SK-N-SH (cell line): Measurements from ENCODE around the gene BCL2L11. TPM values are rescaled to one million over a fixed set of nuclear protein-coding genes. Genes with fewer than 3 reads are reported as not detected.

Experiments used
- CTCF ChIA-PET: fragments of 300-600, 350-600 bp; formaldehyde crosslinking; extraction: SDS; loops from one replicate; lab custom pipeline; 2021; lab: Yijun Ruan, JAX
- POLR2A ChIA-PET: fragments of 350-600 bp; sonication (Branson Sonifier 250); formaldehyde crosslinking; extraction: SDS; loops from one replicate; lab custom pipeline; 2020; ENCODE audit warnings: antibody characterized with exemption, inconsistent platforms; lab: Yijun Ruan, JAX
- DNase-seq: peaks from one replicate; pipeline ENCODE4 v3.0.0; 2012
- H2AFZ ChIP-seq: fragments of 200-600 bp; sonication (generic); 2 replicates; pipeline ENCODE4 v1.8.1; 2016; ENCODE audit warnings: antibody characterized with exemption, mild to moderate bottlenecking, low read depth
- H3F3A ChIP-seq: fragments of 200-600 bp; sonication (generic); replicated peaks from 2 replicates; pipeline ENCODE3; 2016; ENCODE audit warnings: antibody characterized with exemption, mild to moderate bottlenecking; ENCODE audit not compliant: insufficient read depth
- H3K27ac ChIP-seq, 2 experiments: fragments of 200-500 bp in 1 of 2; fragments of 200-600 bp in 1 of 2; sonication (Bioruptor generic) in 1 of 2; sonication (generic), shearing (Covaris generic) in 1 of 2; 2 replicates each; pipeline versions ENCODE4 v1.5.1 to v1.6.1; 2014 to 2016; ENCODE audit warnings: low read depth in 2 of 2, inconsistent platforms in 1 of 2, low read length in 1 of 2, mild to moderate bottlenecking in 1 of 2, mixed read lengths in 1 of 2
- H3K27me3 ChIP-seq: fragments of 200-600 bp; sonication (generic), shearing (Covaris generic); 2 replicates; pipeline ENCODE4 v1.6.1; 2016; ENCODE audit warnings: mixed run types; ENCODE audit not compliant: insufficient read depth
- H3K36me3 ChIP-seq, 2 experiments: fragments of 200-500 bp in 1 of 2; fragments of 200-600 bp in 1 of 2; sonication (Bioruptor generic) in 1 of 2; sonication (generic) in 1 of 2; replicated peaks in 1 of 2; 2 replicates each; pipeline versions ENCODE3 to v1.5.1; 2014 to 2016; ENCODE audit warnings: low read length in 1 of 2, mild to moderate bottlenecking in 1 of 2; ENCODE audit not compliant: insufficient read depth in 2 of 2, control insufficient read depth in 1 of 2
- H3K4me1 ChIP-seq, 2 experiments: fragments of 200-500 bp in 1 of 2; fragments of 200-600 bp in 1 of 2; sonication (Bioruptor generic) in 1 of 2; sonication (generic), shearing (Covaris generic) in 1 of 2; 2 replicates each; pipeline versions ENCODE4 v1.5.1 to v1.6.1; 2014 to 2016; ENCODE audit warnings: low read depth in 1 of 2, low read length in 1 of 2, mixed run types in 1 of 2; ENCODE audit not compliant: insufficient read depth in 2 of 2, control insufficient read depth in 1 of 2
- H3K4me2 ChIP-seq: fragments of 200-600 bp; sonication (generic), shearing (Covaris generic); 2 replicates; pipeline ENCODE4 v1.6.1; 2017; ENCODE audit warnings: mixed run types
- H3K4me3 ChIP-seq, 2 experiments: fragments of 200-500 bp in 1 of 2; fragments of 200-600 bp in 1 of 2; sonication (Bioruptor generic) in 1 of 2; sonication (generic), shearing (Covaris generic) in 1 of 2; 2 replicates each; pipeline versions ENCODE4 v1.5.1 to v1.8.1; 2014 to 2016; ENCODE audit warnings: low read depth in 2 of 2, inconsistent platforms in 1 of 2, low read length in 1 of 2, mild to moderate bottlenecking in 1 of 2, mixed read lengths in 1 of 2, moderate library complexity in 1 of 2
- H3K79me2 ChIP-seq: fragments of 200-600 bp; sonication (generic); 2 replicates; pipeline ENCODE4 v1.8.1; 2017; ENCODE audit warnings: mild to moderate bottlenecking; ENCODE audit not compliant: insufficient read depth
- H3K9ac ChIP-seq: fragments of 200-600 bp; sonication (generic); 2 replicates; pipeline ENCODE4 v1.6.1; 2017; ENCODE audit warnings: mixed run types
- H3K9me2 ChIP-seq: fragments of 200-600 bp; sonication (generic); 2 replicates; pipeline ENCODE4 v1.6.1; 2017; ENCODE audit warnings: mixed run types
- H3K9me3 ChIP-seq: fragments of 200-600 bp; sonication (generic); 2 replicates; pipeline ENCODE4 v1.6.1; 2017; ENCODE audit warnings: mixed run types, mild to moderate bottlenecking, moderate library complexity
- H4K20me1 ChIP-seq: fragments of 200-600 bp; sonication (generic); 2 replicates; pipeline ENCODE4 v1.6.1; 2017; ENCODE audit warnings: mild to moderate bottlenecking, mixed run types; ENCODE audit not compliant: insufficient read depth
- FOSL2 ChIP-seq: IDR thresholded peaks from 2 replicates; pipeline ENCODE4 v1.4.0; 2012; ENCODE audit warnings: low read depth, mild to moderate bottlenecking, moderate library complexity, borderline replicate concordance
- GABPA ChIP-seq: IDR thresholded peaks from 2 replicates; pipeline ENCODE4 v1.4.0; 2012; ENCODE audit warnings: low read depth, mild to moderate bottlenecking
- MXI1 ChIP-seq: IDR thresholded peaks from 2 replicates; pipeline ENCODE4 v1.6.1; 2012; ENCODE audit warnings: mild to moderate bottlenecking, low read depth, low read length, improper control_type of control experiment
- NRF1 ChIP-seq: IDR thresholded peaks from 2 replicates; pipeline ENCODE4 v1.6.1; 2012; ENCODE audit warnings: low read depth, mild to moderate bottlenecking, low read length
- RAD21 ChIP-seq: IDR thresholded peaks from 2 replicates; pipeline ENCODE4 v1.6.1; 2012; ENCODE audit warnings: mild to moderate bottlenecking, low read length
- RCOR1 ChIP-seq: fragments of 150-350 bp; IDR thresholded peaks from 2 replicates; pipeline ENCODE4 v1.6.1; 2017; ENCODE audit warnings: antibody characterized with exemption, low read length
- REST ChIP-seq: IDR thresholded peaks from 2 replicates; pipeline ENCODE4 v1.6.1; 2012; ENCODE audit warnings: mild to moderate bottlenecking, low read depth, low read length, moderate library complexity
- SIN3A ChIP-seq: IDR thresholded peaks from 2 replicates; pipeline ENCODE4 v1.6.1; 2012; ENCODE audit warnings: low read depth, mild to moderate bottlenecking, low read length, moderate library complexity, borderline replicate concordance
- SMC3 ChIP-seq: IDR thresholded peaks from 2 replicates; pipeline ENCODE4 v1.6.1; 2012; ENCODE audit warnings: low read depth, low read length, improper control_type of control experiment
- TAF1 ChIP-seq: IDR thresholded peaks from 2 replicates; pipeline ENCODE4 v1.6.1; 2012; ENCODE audit warnings: low read depth, mild to moderate bottlenecking, low read length, moderate library complexity, borderline replicate concordance
- WGBS: methylation state at CpG from one replicate; pipeline ENCODE4 v1.1.6; 2017; ENCODE audit warnings: low lambda C conversion rate; 5-methylcytosine and 5-hydroxymethylcytosine counted together
- polyA plus RNA-seq, 3 experiments: library from polyadenylated mRNA; depleted of rRNA; stranded (reverse); fragments of >200 nt; gene quantifications; 2 replicates each; pipeline ENCODE4 v1.2.3, GENCODE V29; 2012
- TF ChIP-seq, protein P1 (sequence below): fragments of 150-350 bp; IDR thresholded peaks from 2 replicates; pipeline ENCODE4 v1.6.1; 2017; ENCODE audit warnings: antibody characterized with exemption, low read length, low read depth, borderline replicate concordance
- TF ChIP-seq, protein P2 (sequence below): IDR thresholded peaks from 2 replicates; pipeline ENCODE4 v1.4.0; 2012; ENCODE audit warnings: low read depth

The BCL2L11 gene
- polyA plus RNA-seq, 1 of the 3 experiments (the other 2 are of a cell fraction) = 3.3 TPM

DNA sequence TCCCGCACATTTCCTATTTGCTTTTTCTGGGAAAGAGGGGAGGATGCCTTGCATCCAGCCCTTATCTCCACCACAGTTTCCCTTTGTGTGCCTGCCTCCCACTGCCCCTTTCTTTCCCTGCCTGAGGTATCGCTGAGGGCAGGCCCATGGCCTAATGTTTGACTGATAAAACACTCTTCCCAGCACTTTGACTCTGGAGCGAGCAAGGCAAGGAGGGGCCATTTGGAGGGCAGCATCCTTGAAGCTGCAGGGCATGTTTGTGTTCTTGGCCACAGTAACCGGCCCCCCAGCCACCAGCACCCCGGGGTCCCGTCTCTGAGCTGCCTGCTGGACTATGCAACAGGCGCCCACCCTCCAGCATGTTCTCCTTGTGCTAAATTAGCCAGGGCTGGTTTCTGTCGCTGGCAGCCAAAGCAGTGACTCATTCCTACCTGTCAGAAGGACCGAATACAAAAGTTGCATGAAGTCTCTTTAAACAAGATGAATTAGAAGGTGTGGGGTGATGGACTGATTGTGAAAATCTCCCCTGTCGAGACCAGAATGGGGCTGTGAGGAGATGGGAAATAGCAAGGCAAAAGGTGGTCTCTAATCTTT, 50.7 kb downstream of the BCL2L11 start:
- Histone ChIP-seq H3K4me3 (no peak overlapping the region), H3K9me3 (no peaks in the 10 kb centered on the region), H3K4me1 (peaks cover 10 to 16% of the 10 kb centered on the region in 2 experiments; a peak in 3 of 4 replicates), H3K27me3 (no peaks in the 10 kb centered on the region), H4K20me1 (no peaks in the 10 kb centered on the region), H3K27ac (no peak overlapping the region), H3K79me2 (no peaks in the 10 kb centered on the region), H3K9me2 (no peaks in the 10 kb centered on the region), H3K9ac (no peak overlapping the region), H3K4me2 (no peak overlapping the region), H3F3A (peaks cover 5% of the 10 kb centered on the region), H2AFZ (no peak overlapping the region), H3K36me3 (peaks cover 3 to 8% of the 10 kb centered on the region in 2 experiments)
- 67% methylated on average over 10 of the region's 10 CpGs for WGBS
- CTCF ChIA-PET = interaction anchor here (0.7 kb wide), 1 partner anchor 24 kb away, joined by 3 read pairs; no protein-coding TSS in a partner anchor
- TF ChIP-seq RCOR1 (no peak), FOSL2 (0 out of 2 replicates have a peak, but pooled peaks have one; percentile 9)
- POLR2A ChIA-PET = no interaction called here
- DNase-seq = no peak

- Histone ChIP-seq H3K9me2 (no peaks in the 10 kb centered on the region), H3K27me3 (no peaks in the 10 kb centered on the region), H3K4me3 (no peak overlapping the region), H3K9me3 (no peaks in the 10 kb centered on the region), H3F3A (peaks cover 5% of the 10 kb centered on the region), H4K20me1 (no peaks in the 10 kb centered on the region), H3K27ac (no peak overlapping the region), H3K4me2 (no peak overlapping the region), H2AFZ (no peak overlapping the region), H3K79me2 (no peaks in the 10 kb centered on the region), H3K4me1 (peaks cover 10 to 14% of the 10 kb centered on the region in 2 experiments; a peak in 3 of 4 replicates), H3K9ac (no peak overlapping the region), H3K36me3 (no peaks in the 10 kb centered on the region)
- DNase-seq = no peak
- ChIA-PET POLR2A (no interaction called here), CTCF (no interaction called here)
- TF ChIP-seq RAD21 (no peak), REST (no peak), FOSL2 (no peak), GABPA (no peak), MXI1 (no peak), TAF1 (no peak), SMC3 (no peak), SIN3A (no peak), NRF1 (no peak)
- TF ChIP-seq, protein P1, sequence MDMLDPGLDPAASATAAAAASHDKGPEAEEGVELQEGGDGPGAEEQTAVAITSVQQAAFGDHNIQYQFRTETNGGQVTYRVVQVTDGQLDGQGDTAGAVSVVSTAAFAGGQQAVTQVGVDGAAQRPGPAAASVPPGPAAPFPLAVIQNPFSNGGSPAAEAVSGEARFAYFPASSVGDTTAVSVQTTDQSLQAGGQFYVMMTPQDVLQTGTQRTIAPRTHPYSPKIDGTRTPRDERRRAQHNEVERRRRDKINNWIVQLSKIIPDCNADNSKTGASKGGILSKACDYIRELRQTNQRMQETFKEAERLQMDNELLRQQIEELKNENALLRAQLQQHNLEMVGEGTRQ = no peak
- TF ChIP-seq, protein P2, sequence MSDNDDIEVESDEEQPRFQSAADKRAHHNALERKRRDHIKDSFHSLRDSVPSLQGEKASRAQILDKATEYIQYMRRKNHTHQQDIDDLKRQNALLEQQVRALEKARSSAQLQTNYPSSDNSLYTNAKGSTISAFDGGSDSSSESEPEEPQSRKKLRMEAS = no peak
- WGBS = 93% methylated on average over 5 of the region's 5 CpGs
Measured at GRCh38 chr2:111172666-111173065, 52.0 kb downstream of the BCL2L11 start.
